Renal cortical epithelial cell (primary cell): Measurements from ENCODE around the gene SHPK. TPM values are rescaled to one million over a fixed set of nuclear protein-coding genes. Genes with fewer than 3 reads are reported as not detected.

ENCODE experiments used
- DNase-seq: peaks from one replicate; pipeline ENCODE4 v3.0.0-alpha.2; 2011; ENCODE audit warnings: low read depth
- total RNA-seq: library from RNA; depleted of rRNA; stranded (reverse); fragments of >200 nt; gene quantifications from 2 replicates; pipeline ENCODE4 v1.2.3, GENCODE V29; 2014

SHPK gene
- total RNA-seq, 1 donor from 2014 or later, result 13.8 TPM

DNA sequence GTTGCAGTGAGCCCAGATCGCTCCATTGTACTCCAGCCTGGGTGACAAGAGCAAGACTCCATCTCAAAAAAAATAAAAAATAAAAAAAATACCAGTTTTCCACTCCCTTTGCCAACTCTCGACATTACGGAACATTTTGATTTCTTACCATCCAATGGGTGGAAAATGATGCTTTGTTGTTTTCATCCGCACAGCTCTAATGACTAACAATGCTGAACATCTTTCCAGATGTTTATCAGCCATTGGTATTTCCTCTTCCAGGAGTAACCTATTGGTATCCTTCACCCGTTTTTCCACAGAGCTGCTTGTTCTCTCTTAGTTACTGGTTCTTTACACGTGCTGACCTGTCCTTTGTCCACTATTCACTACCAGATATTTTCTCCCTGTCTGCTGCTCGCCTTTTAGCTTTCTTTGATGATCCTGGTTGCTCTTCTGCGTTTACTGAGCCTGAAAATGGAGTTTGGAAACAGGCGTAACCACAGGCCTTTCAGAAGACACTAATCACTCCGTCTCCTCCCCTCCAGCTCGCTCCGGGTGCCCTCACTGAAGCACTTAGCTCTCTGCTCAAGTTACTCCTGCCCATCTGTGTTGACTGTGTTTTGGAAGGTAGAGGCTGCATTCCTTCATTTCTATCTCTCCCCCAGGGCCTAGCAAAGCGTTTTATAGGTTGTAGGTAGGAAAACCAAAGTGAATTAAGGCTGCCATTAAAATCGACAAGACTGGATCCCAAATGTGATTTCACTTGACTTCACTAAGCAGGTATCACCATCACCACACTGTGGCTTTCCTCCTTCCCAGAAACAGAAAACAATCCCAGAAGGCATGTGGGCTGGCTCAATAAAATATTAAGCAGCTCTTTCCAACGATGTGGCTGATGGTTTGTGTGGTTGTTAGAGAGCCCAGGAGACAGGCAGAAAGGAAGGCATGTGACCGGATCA is 8.9 kb downstream of the SHPK start:
- no peak for DNase-seq

GRCh38 chr17:3622977-3623594 is 13.0 kb downstream of the SHPK start:
- no peak for DNase-seq

DNA sequence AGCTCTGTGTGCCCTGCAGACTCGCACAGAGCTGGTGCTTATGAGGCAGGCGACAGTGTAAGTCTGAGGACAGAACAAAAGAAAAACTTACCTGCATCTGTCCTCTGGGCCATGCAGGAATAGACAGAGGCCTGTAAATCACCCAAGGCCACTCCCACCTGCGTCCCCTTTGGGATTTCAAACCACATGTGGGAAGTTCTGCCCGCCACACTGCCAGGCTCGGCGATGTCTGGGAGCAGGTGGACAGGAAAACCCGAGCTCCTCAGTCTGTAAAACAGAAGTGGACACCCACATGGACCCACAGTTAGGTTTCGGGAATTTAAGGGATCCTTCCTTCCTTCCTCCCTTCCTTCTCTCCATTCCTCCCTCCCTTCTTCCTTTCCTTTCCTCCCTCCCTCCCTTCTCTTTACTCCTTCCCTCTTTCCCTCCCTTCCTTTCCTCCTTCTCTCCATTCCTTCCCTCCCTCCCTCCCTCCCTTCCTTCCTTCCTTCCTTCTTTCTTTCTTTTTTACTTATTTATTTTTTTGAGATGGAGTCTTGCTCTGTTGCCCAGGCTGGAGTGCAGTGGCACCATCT is 14.8 kb downstream of the SHPK start:
- DNase-seq, result no peak

GRCh38 chr17:3615160-3615870 is 20.7 kb downstream of the SHPK start:
- no peak for DNase-seq

DNA sequence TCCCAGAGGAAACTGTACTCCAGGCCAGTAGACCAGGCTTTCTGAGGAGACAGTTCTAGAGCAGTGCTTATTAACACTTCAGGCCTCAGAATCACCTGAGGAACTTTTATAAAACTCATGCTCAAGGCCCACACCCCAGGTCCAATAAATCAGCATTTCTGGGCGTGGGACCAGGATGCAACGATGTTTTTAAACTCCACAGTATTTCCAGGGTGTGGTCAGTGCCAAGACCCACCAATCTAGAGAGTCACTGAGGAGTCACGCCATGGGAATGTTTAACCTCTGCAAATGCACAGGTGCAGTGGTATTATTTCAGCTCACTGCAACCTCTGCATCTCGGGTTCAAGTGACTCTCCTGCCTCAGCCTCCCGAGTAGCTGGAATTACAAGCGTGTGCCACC is 22.9 kb downstream of the SHPK start:
- no peak for DNase-seq

DNA sequence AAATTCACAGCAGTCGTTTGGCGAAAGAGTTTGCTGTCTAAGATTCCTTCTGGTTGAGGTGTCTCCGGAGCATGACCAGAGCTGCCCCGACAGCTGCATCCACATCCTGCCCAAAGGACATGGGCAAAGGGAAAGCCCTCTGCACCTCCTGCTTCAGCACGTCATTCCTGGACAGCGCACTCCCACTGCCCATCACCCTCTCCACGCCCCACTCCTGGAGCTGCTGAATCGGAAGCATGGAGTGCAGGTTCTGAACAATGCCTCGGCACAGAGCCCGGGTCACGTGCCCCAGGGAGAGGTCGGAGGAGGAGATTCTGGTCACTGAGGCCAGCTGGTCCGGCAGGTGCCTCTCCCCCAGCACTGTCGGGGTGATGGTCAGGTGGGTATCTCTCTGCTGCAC is 25.5 kb downstream of the SHPK start:
- no peak for DNase-seq

GRCh38 chr17:3609689-3610088 is 26.4 kb downstream of the SHPK start:
- no peak for DNase-seq

- DNase-seq, result no peak
Observed at GRCh38 chr17:3603870-3604259, 32.2 kb downstream of the SHPK start.

- DNase-seq, result peak; percentile 58
Observed at GRCh38 chr17:3603119-3603869, 32.8 kb downstream of the SHPK start.

DNA sequence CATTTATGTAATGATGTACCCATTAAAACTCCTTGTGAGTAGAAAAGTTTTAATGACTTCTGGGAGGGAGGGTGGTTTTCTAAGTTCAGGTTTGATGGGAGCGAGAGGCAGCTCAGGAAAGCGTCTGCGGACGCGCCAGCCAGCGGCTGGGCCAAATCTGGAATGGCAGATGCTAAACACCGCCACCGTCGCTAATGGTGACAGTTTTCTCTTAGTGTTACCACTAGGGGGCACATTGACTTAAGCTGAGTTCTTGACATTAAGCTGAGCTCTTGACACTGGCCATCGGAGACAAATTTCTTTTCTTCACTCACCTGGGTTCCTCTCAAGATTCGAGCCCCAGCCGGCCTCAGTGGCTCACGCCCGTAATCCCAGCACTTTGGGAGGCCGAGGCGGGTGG is 33.6 kb downstream of the SHPK start:
- peak; percentile 6 for DNase-seq

GRCh38 chr17:3600529-3601205 is 35.4 kb downstream of the SHPK start:
- DNase-seq, result no peak

- no peak for DNase-seq
Observed at GRCh38 chr17:3598078-3598477, 38.0 kb downstream of the SHPK start.

DNA sequence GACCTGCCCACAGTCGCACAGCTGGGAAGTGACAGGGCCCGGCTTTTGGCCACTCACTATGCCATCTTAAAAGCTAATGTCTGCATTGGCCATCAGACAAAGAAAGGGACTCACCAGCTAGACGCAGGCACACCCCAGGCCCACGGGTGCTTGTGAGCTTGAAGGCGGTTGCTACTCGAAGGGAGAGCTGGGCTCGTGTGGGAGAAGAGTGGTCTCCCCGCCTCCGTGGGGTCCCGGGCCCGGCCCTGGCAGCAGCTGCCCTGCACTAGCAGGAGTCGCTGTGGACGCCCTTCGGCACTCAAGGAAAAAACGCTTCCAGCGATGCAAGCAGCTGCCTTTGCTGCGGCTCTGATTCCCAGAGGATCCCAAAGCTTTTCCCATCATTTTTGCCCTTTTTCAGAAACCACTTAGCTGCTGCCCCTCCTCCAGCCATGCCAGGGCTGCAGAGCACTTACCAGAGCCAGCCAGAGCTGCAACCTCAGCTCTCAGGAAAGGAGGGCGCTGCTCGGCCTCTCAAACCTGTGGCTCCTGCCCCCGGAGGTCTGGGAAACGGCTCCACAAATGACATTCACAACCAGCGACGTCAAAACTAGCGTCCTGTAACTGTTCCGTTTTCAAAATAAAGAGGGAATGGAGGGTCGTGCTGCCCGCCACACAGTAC is 39.1 kb downstream of the SHPK start:
- no peak for DNase-seq

DNA sequence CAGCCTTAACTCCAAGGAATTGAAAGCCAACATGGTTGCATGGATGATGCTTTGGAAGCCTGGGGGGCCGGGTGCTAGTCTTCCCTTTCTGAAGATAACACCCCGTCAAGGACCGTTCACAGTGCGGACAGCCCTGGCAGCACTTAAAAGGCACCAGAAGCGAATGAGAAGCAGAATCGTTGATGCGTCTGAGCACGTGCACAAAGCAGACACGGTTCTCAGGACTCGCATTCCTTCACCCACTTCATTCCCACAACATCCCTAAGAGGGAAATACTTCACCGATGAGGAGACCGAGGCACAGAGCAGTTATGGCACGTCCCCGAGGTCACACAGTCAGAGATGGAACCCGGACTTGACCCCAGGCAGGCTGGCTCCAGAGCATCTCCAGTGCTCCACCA is 41.1 kb downstream of the SHPK start:
- DNase-seq, result no peak

DNA sequence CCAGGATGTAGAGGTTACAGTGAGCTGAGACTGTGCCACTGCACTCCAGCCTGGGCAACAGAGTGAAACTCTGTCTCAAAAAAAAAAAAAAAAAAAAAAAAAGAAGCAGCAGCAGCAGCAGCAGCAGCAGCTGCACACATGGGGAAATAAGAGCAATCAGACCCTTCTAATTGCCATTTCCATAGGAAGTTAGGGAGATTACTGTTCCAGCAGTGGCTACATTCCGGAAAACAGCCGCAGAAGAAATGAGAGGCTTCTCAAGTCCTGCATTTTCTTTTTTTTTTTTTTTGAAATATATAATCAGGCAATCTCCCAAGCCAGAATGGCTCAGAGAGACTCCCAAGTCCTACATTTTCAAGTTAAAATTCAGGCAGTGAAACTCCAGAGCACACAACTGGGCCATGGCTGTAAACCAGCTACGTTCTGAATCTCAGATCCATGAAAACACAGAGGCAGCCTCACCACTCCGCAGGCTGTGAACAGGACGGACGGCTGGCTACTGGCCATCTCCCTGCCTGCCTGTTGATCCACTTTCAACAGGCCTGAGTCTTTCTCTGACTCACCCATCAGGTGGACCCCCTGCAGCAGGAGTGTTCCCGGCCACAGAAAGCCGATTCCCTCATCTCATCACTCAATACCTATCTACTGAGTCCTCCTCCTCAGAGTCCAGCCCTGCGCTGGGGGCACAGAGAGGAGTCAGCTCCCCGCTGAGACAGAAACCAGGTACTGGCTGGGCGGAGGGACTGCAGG is 41.8 kb downstream of the SHPK start:
- peak; percentile 1 for DNase-seq

DNA sequence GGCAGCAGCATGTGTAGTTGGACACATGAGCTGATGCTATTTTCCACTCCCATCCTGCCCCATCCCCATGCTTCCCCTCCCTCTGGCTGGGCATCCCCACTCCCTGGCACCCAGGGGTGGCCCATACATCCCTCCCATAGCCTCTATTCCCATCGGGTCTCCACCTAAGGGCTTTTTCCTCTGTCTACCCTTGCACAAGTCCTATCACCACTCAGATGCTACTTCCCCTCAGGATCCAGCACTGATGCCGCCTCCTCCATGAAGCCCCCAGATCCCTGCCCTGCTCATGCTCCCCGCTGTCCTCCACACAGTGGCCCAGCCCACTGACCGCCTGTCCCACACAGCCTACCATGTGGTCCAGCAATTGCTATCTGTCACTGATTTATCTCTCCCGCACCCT is 42.7 kb downstream of the SHPK start:
- DNase-seq, result no peak

GRCh38 chr17:3592216-3592860 is 43.7 kb downstream of the SHPK start:
- no peak for DNase-seq

DNA sequence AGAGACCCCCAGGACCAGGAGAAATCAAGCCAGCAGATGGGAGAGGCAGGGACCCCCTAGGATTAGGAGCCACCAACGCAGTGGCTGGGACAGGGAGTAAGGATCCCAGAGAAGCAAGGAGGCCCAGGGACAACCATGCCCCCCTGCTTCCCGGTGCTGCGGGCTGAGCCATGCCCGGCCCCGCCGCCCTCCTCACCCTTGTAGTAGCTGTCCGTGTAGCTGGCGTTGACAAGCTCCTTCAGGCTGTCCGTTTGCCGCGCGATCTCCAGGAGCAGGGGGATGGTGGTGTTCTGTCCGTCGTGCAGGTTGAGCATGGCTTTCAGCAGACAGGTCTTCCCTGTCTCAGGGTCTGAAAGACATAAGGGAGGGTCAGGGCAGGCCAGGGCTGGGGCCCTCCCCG is 45.3 kb downstream of the SHPK start:
- no peak for DNase-seq

GRCh38 chr17:3590231-3590630 is 45.8 kb downstream of the SHPK start:
- no peak for DNase-seq
